Liver (tissue), 3 donors: ENCODE results near the gene DUSP16.

Source experiments
- EGR1 ChIP-seq, 2 donors: IDR thresholded peaks; 2 replicates each; pipeline ENCODE4 v1.6.1; 2016 to 2018; ENCODE audit warnings: antibody characterized with exemption in 2 of 2, low read depth in 2 of 2
- JUND ChIP-seq, 2 donors: IDR thresholded peaks; 2 replicates each; pipeline ENCODE4 v1.6.1; 2016; ENCODE audit warnings: antibody characterized with exemption in 2 of 2
- TF ChIP-seq, protein P1 (sequence below): fragments of 150-350 bp; IDR thresholded peaks from 2 replicates; pipeline ENCODE4 v1.5.1; 2017; ENCODE audit warnings: improper control_type of control experiment, low read depth, low read length; ENCODE audit not compliant: missing input control
- TF ChIP-seq, protein P2 (sequence below): IDR thresholded peaks from 2 replicates; pipeline ENCODE4 v1.6.1; 2016; ENCODE audit warnings: antibody characterized with exemption, mild to moderate bottlenecking
- donor health status: healthy.
- donor health status: healthy.

DNA sequence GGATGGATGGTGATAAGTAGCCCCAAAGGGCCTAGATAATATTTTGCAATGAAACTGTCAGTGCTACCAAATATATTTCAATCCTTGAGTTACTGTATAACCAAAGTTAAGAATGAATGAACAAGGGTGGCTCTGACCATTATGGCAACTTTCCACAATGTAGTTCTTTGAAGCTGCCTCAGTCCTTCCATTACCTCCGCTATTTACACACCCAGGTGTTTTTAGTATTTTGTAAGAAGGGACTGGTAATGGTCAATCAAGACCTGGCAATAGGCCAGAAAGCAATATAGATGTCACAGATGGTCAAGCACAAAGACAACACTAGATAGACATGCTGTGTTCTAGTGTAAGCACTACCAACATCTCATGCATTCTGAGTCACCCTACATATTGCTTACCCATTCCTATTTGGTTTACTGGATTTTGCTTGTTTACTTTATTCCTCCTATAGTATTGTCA lies 16.3 kb downstream of the DUSP16 start:
- TF ChIP-seq EGR1 (IDR thresholded peaks at IDR 0.05; ENCODE audit: low read depth in 2 of 2) = no peak
- peak in 1 of 2 donors; percentile 25 for TF ChIP-seq JUND (IDR thresholded peaks at IDR 0.05)
- TF ChIP-seq, protein P1, sequence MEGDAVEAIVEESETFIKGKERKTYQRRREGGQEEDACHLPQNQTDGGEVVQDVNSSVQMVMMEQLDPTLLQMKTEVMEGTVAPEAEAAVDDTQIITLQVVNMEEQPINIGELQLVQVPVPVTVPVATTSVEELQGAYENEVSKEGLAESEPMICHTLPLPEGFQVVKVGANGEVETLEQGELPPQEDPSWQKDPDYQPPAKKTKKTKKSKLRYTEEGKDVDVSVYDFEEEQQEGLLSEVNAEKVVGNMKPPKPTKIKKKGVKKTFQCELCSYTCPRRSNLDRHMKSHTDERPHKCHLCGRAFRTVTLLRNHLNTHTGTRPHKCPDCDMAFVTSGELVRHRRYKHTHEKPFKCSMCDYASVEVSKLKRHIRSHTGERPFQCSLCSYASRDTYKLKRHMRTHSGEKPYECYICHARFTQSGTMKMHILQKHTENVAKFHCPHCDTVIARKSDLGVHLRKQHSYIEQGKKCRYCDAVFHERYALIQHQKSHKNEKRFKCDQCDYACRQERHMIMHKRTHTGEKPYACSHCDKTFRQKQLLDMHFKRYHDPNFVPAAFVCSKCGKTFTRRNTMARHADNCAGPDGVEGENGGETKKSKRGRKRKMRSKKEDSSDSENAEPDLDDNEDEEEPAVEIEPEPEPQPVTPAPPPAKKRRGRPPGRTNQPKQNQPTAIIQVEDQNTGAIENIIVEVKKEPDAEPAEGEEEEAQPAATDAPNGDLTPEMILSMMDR = no peak
- TF ChIP-seq, protein P2, sequence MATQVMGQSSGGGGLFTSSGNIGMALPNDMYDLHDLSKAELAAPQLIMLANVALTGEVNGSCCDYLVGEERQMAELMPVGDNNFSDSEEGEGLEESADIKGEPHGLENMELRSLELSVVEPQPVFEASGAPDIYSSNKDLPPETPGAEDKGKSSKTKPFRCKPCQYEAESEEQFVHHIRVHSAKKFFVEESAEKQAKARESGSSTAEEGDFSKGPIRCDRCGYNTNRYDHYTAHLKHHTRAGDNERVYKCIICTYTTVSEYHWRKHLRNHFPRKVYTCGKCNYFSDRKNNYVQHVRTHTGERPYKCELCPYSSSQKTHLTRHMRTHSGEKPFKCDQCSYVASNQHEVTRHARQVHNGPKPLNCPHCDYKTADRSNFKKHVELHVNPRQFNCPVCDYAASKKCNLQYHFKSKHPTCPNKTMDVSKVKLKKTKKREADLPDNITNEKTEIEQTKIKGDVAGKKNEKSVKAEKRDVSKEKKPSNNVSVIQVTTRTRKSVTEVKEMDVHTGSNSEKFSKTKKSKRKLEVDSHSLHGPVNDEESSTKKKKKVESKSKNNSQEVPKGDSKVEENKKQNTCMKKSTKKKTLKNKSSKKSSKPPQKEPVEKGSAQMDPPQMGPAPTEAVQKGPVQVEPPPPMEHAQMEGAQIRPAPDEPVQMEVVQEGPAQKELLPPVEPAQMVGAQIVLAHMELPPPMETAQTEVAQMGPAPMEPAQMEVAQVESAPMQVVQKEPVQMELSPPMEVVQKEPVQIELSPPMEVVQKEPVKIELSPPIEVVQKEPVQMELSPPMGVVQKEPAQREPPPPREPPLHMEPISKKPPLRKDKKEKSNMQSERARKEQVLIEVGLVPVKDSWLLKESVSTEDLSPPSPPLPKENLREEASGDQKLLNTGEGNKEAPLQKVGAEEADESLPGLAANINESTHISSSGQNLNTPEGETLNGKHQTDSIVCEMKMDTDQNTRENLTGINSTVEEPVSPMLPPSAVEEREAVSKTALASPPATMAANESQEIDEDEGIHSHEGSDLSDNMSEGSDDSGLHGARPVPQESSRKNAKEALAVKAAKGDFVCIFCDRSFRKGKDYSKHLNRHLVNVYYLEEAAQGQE = no peak
